HG02759 (cell line): ENCODE data around the gene CACNA1C.

ENCODE experiments used
- ATAC-seq: cut with Tn5 transposase; IDR thresholded peaks from one replicate; pipeline ENCODE4 v1.9.1; 2021; ENCODE audit warnings: mild to moderate bottlenecking, moderate library complexity; ENCODE audit not compliant: unreplicated experiment

CACNA1C gene

GRCh38 chr12:2167231-2167630, 114.4 kb downstream of the CACNA1C start:
- ATAC-seq = no peak

- no peak for ATAC-seq
Observed at GRCh38 chr12:2168808-2169207, 116.0 kb downstream of the CACNA1C start.

DNA sequence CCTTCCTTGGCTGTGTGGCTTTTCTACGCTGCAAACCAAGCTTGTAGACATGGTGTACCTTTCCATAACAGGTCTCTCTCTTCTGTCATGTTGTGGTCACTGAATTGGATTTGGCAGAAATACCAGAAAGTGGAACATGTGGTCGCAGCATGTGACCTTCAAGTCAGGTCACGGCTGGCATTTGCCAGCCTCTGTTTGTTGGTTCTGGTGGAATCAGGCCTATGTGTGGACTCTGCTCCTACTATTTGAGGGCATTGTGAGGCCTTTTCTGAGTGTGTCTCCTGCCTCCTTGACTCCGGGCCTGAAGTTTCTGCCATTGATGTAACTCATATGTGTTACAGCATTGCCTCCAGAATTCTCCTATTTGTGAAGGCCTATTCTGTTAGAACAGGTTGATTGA, 116.7 kb downstream of the CACNA1C start:
- ATAC-seq = no peak

- ATAC-seq = no peak
Observed at GRCh38 chr12:2169940-2170339, 117.2 kb downstream of the CACNA1C start.

GRCh38 chr12:2170376-2170775, 117.6 kb downstream of the CACNA1C start:
- no peak for ATAC-seq

DNA sequence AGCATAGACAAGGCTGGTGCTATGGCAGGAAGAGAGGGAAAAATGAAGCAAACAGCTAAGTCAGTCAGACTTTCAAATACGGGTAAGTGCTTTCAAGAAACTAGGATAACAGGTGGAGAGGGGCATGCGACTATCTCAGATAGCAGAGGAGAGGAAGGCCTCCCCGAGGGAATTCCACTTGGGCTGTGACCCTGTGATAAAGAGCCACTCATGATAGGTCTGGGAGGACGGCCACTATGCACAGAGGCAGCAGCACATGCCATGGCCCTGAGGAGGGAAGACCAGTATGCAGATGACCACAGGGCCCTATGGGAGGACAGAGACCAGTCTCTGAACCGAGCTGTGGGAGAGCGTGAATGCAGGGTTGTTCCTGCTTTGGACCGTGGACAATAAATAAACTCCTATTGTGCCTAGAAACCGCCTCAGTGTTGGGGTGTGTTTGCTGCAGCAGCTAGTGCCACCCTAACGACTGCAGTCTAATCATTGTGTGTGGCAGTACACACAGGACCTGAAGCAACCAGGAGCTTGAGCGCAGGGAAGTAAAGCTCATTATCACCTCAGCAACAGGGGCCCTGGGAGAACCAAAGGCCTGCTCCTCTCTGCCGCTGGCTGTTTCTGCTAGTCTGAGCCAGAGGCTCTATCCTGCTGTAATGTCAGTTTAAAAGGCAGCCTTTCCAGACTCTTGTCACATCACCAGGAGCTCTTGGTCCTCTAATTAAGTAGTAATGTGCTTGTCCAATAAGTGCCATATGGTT, 119.1 kb downstream of the CACNA1C start:
- no peak for ATAC-seq

DNA sequence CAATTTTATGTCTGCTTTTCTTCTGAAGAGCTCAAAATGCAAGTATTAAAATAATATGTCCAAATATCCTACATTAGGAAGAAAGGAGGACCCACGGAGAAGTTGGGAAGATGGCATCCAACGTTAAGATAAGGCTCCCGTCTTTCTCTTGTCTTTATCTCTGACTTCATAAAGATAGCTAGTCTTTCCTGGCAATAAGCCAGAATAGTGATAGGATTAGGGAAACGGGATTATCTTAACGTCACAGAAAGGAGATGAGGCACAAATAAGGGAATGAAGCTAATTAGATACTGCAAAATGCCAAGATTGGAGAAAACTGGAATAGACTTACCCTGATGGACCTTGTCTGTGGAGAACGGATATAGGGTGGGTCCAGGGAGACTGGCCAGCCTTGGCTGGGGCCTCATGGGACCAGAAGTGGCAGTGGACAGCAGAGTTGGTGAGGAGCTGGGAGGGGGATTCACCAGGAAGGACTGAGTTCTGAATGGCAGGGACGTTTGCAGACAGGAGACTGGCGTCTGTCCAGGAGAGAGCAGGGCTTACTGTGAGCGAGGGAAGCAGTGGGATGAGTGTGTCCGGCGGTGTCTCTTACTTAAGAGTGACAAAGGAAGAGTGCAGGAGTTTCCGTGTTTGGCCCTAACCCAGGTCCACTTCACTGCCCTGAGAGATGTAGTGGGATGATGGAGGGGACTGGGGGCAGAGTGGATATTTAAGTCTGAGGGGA, 119.9 kb downstream of the CACNA1C start:
- ATAC-seq = no peak

- no peak for ATAC-seq
Observed at GRCh38 chr12:2173971-2174370, 121.2 kb downstream of the CACNA1C start.

DNA sequence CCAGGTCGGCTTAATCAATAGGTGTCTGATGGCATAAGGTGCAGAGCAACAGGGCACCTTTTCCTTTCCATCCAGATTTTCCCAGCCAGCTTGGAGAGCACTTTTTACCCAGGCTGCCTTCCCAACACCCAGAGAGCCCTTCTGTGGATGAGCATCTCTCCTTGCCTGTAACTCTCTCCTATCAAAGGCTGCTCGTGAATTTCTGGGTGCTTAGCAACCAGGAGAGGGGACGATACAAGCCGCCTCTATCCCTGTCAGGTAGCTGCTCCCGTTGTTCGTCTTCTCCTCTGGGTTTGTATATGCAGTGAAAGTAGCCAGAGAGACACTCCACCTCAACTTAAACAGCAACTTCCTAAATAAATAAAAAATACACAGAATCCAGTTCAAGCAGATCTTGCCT, 124.2 kb downstream of the CACNA1C start:
- ATAC-seq = no peak

GRCh38 chr12:2177751-2178150, 125.0 kb downstream of the CACNA1C start:
- ATAC-seq = no peak

GRCh38 chr12:2179058-2179457, 126.3 kb downstream of the CACNA1C start:
- no peak for ATAC-seq

DNA sequence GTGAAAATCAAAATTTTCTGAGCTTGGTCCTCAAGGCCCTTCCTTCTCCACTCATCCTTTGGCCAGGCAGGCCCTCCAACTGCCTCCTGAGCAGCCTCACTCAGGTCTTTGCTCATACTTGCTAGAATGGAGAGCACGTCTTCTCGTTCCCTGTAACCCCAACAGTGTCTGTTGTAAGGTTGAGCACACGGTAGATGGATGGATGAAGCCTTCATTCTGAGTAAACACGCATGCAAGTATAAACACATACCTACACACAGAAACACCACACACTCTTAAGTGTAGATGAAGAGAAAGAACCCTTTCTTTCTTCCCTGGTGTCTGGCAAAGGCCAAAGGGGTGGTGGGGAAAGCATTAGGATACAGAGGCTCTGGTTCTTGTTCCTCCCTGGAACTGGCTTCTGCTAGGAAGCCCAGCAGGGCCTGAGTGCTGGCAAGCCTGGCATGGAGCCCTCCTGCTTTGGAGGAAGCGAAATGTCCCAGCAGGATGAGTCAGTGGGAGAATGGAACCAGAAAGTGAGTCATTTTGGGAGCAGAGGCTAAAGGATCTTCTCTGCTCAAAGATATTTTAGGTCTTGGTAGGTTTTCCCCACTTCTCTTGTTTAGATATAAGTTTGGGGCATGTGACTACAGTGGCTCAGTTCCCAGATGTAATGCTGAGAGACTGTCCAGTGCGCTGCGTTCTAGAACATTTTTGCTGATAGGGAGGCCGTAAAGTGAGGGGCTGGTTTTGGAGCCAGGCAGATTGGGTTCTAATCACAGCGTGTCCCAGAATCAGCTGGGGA, 127.4 kb downstream of the CACNA1C start:
- no peak for ATAC-seq

DNA sequence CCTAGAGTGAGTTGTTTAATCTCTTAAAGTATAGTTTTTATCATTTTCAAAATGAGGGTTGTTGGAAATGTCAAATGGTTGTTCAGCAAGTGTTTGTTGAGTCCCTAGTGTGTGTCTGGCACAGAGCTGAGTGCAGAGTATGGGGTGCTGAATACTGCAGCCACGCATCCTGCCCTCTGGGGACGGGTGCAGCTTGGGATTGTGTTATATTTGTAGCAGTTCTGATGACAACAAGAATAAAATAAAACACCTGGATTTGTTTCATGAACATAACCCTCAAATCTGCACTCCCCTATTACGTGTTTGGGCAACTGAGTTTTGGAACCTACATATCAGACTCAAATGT, 127.9 kb downstream of the CACNA1C start:
- no peak for ATAC-seq

GRCh38 chr12:2183556-2184541, 131.1 kb downstream of the CACNA1C start:
- no peak for ATAC-seq

GRCh38 chr12:2185751-2186341, 133.1 kb downstream of the CACNA1C start:
- ATAC-seq = no peak

- ATAC-seq = no peak
Observed at GRCh38 chr12:2187195-2187945, 134.6 kb downstream of the CACNA1C start.

DNA sequence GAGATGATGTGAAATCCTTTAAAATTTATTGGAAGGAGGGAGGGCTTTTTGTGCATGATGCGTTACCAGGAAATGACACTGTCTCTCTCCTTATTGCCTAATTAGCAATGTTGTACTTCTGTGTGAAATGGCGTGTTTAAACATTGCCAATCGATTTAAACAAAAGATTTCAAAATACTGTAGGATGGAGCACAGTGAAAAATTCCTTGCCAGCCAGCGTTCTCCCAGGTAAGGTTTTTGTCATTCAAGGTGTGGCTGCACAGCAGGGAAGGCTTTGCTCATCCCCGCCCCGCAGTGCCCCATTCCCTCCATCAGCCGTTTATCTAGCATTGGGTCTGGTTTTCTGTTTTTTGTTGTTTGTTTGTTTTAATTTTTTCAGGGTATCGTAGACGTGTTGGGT, 137.3 kb downstream of the CACNA1C start:
- no peak for ATAC-seq

GRCh38 chr12:2190896-2191533, 138.2 kb downstream of the CACNA1C start:
- no peak for ATAC-seq

GRCh38 chr12:2191534-2192153, 138.9 kb downstream of the CACNA1C start:
- no peak for ATAC-seq
